GM19239 (cell line): ENCODE results near the gene ZNF526.

ENCODE experiments used
- DNase-seq: peaks from one replicate; pipeline ENCODE4 v3.0.0; 2011; ENCODE audit warnings: low spot score; ENCODE audit not compliant: insufficient read length
- FAIRE-seq: peaks from 2 replicates; lab custom pipeline; 2011; peaks lifted over from hg19 to GRCh38; lab: Jason Lieb, UNC

The ZNF526 gene

DNA sequence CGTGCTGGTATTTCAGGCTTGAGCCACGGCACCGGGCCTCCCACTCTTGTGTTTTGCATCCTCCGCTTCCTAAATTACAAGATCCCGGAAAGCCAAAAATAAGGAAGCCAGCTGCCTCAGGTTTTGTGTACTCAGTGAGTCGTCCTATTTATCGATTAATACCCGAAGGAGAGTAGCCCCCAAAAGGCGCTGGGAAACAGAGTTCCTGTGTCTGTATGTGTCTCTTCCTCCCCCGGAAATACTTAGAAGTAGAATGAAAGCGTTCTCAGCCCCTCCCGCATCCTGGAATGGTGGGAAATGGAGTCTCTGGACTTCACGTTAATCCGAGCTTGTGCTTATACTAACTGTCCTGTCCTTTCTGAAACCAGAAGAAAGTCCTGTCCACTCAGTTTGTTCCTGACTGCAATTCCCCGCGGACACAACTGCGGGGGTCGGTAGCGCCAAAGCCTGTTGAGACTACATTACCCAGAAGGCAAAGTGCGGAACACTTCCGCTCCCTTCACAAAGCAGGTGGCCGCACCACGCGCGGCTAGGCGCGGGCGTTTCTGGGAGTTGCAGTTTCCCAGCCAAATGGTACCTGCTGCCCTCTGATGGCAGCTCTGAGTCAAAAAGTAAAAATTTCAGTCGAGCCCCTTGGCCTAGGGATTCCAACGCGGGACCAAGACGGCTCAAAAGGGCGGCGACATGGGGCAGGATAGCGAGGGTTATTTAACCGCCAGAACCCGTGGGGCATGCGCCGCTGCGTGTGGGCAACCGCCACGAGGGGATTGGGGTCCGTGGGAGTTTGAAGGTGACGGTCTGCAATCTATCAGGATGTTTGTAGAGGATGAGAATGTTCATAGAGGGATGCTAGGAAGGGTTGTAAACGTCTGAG is 24.5 kb downstream of the ZNF526 start:
- peak; percentile 98 for FAIRE-seq
- DNase-seq: peak; percentile 91

DNA sequence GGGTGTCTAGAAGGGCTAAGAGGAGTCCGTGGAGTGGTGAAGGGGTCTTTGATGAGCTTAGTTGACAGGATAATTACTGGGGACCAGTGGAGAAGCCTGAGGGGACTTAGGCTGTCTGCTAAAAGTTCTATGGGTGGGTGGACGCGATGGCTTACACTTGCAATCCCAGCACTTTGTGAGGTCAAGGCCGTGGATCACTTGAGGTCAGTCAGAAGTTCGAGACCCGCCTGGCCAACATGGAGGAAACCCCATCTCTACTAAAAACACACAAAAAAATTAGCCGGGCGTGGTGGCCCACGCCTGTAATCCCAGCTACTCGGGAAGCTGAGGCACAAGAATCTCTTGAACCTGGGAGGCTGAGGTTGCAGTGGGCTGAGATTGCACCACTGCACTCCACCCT is 25.1 kb downstream of the ZNF526 start:
- DNase-seq (no peak), FAIRE-seq (no peak)

GRCh38 chr19:42246143-42246921 is 26.2 kb downstream of the ZNF526 start:
- FAIRE-seq: no peak
- DNase-seq: no peak

DNA sequence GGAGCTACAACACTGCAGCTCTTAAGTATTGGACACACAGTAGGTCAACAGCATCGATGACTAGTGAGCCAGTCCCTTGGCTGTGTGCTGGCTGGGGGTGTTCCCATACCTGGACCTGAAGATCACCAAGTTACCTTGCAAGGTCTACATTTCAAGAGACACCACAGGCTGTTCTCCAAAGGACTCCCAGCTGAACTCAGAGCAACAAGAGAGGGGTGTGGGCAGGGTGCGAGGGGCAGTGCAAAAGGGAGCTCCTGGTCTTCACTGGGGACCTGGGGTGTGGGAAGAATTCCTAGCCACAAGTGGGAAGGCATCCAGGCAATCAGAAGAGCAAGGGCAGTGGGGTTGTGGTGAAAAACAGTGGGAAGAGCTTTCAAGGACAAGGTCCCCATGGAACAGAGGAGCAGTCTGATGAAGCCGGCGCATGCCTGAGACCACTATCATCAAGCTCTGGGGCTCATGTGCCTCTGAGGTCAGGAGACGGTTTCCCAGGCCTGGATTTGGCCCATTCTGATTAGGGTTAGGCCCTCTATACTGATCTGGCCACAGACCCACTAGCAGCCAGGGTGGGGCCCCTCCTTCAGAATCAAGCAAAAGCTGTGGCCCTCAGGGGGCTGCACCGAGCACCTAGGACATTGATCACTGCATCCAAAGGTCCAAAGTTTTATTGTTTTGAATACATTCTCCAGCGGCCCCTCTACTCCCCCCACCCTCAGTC is 27.0 kb downstream of the ZNF526 start:
- no peak for FAIRE-seq
- no peak for DNase-seq

DNA sequence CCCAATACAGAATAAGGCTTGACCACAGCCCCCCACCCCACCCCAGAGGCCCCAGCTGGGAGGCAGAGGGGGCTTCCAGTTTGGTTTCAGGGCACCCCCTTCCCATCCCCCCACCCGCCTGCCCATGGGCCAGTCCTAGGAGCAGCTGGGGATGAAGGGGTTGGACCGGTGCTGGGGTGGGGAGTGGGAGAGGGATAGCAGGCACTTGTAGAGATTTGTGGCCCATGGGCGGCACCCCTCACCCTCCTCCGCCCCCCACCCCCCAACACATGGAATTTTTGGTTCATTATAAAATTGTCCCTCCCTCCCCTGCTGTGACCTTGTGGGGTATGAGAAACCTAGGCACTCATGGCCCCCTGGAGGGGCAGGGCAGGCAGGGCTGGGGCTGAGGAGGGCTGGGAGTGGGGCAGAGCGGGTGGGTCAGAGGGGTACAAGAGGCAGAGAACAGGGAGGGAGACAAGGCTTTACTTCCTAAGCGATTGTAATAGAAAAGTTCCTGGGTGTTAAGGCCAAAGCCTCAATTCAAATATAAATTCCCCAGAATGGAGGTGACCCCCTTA is 27.6 kb downstream of the ZNF526 start:
- no peak for FAIRE-seq

DNA sequence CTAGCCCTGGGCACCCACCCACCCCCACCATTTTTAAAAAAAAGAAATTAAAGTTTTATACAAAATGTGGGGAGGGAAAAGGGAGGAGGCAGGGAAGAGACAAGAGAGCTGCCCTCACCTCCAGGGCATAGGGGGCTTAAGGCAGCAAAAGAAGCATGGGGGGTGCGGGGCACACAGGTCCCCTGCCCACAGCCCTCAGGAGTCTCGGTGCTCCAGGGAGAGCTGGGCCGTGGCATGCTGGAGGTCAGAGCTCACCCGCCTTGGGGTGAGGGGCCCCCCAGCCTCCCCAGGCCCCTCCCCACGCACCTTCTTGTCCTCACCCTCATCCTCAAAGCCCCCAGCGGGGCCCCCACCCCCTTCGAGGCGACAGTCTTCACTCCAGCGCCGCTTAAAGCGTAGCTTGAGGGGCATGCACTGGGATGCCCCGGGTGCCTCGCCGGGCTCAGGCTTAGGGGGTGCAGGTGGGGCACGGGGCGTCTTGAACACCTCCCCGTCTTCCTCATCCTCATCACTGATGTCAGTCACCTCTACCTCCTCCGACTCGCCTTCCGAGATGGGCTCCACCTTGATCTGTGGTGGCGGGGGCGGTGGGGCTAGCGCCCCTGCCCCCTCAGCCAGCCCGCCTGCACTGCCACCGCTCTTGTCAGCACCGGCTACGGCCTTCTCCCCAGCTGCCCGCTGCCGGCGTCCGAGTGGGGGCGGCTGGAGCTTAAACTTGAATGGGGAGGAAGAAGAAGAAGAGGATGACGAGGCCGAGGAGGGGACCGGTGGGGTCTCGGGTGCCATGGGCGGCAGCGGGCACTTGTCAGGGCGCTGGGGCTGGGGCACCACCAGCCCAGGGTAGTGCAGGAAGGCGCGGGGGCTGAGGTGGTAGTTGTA is 28.4 kb downstream of the ZNF526 start:
- no peak for FAIRE-seq
- no peak for DNase-seq

More for the DNA sequence above, 27.6 kb downstream of the ZNF526 start:
- DNase-seq: no peak

- FAIRE-seq (no peak), DNase-seq (no peak)
These were observed 29.1 kb downstream of the ZNF526 start for GRCh38 chr19:42249149-42249750.

- DNase-seq: no peak
- no peak for FAIRE-seq
These were observed 29.7 kb downstream of the ZNF526 start for GRCh38 chr19:42249769-42250168.

GRCh38 chr19:42250183-42250665 is 30.1 kb downstream of the ZNF526 start:
- FAIRE-seq (no peak), DNase-seq (no peak)

DNA sequence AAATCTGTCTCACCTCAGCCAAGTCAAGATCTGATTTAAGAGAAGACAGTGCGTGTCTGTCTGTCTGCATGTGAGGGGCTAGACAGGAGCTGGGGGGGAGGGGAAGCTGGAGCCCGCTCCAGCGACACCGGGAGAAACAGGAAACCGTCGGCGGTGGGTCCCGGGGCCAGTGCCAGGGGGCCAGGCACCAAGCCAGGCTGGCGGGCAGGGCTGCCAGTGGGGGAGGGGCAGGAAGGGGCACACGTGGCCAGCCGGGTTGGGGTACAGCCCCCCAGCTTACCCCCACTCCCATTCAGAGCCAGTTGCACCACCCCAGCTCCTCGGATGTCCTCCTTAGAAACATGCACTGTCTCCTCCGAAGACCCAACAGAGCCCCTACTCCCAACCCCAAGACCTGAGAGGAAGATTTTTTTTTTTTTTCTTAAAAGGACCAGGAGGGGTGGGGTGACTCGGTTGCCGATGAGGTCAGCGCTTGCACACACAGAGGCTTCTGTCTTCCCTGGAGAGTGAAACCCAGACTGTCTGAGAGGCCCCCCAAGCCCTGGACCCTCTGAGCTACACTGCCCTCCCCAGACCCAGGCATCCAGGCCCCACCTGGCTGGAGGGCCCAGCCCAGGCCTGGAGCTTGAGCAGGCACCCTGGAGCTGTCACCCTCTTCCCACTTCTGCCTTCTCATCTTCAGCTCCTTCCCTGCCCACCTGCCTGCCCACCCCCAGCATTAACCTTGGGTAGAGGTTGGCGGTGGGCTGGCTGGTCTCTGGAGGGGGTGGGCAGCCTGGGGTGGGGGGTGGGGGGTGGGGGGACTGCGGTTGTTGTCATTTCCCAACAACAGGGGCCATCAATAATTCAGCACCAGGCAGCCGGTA is 30.8 kb downstream of the ZNF526 start:
- DNase-seq (no peak), FAIRE-seq (no peak)

- DNase-seq (no peak), FAIRE-seq (no peak)
These were observed 31.7 kb downstream of the ZNF526 start for GRCh38 chr19:42251572-42252358.

DNA sequence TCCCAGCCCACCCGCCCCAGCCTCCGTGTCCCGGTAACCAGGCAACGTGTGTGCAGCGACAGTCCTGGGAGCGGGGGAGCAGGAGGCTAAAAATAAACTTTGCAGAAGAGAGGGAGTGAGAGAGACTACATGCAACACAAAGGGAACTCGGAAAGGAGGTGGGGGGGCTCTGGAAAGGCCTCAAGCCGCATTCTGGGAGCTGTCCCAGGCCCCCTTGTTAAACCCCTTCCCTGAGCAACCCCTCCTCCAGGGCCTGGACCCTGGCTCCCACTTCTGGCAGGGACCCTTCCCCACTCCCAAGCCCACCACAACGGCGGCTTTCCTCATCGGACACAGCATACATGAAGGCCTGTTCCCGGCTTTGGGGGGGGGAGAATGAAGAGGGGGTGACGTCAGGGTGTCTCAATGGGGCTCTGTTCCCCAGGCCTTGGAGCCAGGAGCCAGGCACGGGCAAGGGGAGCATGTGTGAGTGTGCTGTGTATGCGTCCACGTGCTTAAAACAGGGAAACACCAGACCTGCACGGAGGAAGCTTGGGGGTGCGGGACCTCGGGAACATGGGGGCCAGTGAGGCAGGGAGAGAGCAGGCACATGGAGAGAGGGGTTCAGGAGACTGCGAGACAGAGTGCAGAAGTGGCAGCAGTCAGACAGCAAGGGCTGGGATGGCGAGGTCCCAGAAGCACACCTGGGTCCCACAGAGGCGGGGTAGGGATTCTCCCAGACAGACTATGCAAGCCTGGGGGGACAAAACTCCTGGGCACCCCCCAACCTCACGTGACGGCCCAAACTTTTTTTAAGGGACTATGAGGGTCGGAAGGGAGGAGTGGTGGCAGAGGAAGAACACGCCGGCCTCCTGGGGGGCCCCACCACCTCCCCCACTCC is 32.5 kb downstream of the ZNF526 start:
- DNase-seq: no peak
- FAIRE-seq: peak; percentile 4

- DNase-seq (peak; percentile 71), FAIRE-seq (peak; percentile 78)
These were observed 33.4 kb downstream of the ZNF526 start for GRCh38 chr19:42253245-42254088.

- DNase-seq (no peak), FAIRE-seq (peak; percentile 84)
These were observed 34.2 kb downstream of the ZNF526 start for GRCh38 chr19:42254089-42254849.
